GM12878 (cell line): ENCODE results near the gene LRRC8A. TPM values are rescaled to one million over a fixed set of nuclear protein-coding genes. Genes with fewer than 3 reads are reported as not detected.

Source experiments
- ATF3 ChIP-seq: IDR thresholded peaks from 2 replicates; pipeline ENCODE4 v1.6.1; 2011; ENCODE audit warnings: low read depth, mild to moderate bottlenecking, low read length, moderate library complexity, borderline replicate concordance; ENCODE audit errors: extremely low read depth
- CBFB ChIP-seq: IDR thresholded peaks from 2 replicates; pipeline ENCODE4 v1.6.1; 2016; ENCODE audit warnings: antibody characterized with exemption, low read depth
- CUX1 ChIP-seq: IDR thresholded peaks from 2 replicates; pipeline ENCODE4 v1.6.1; 2012; ENCODE audit warnings: improper control_type of control experiment, low read depth, low read length; ENCODE audit not compliant: insufficient replicate concordance
- DPF2 ChIP-seq: fragments of 450-650 bp; IDR thresholded peaks from 2 replicates; pipeline ENCODE4 v1.6.1; 2017; ENCODE audit warnings: mild to moderate bottlenecking
- IKZF2 ChIP-seq, 2 experiments: fragments of 450-650 bp; IDR thresholded peaks; 2 replicates each; pipeline ENCODE4 v1.6.1; 2017; ENCODE audit warnings: mild to moderate bottlenecking in 2 of 2, moderate library complexity in 2 of 2
- NR2F1 ChIP-seq: fragments of 450-650 bp; conservative IDR thresholded peaks from 2 replicates; pipeline ENCODE4 v1.6.1; 2017; ENCODE audit warnings: mild to moderate bottlenecking
- PAX5 ChIP-seq: IDR thresholded peaks from 2 replicates; pipeline ENCODE4 v1.6.1; 2011; ENCODE audit warnings: low read depth, low read length, borderline replicate concordance
- POU2F2 ChIP-seq: IDR thresholded peaks from 3 replicates; pipeline ENCODE4 v1.6.1; 2011; ENCODE audit warnings: low read depth, mild to moderate bottlenecking, low read length, borderline replicate concordance
- RB1 ChIP-seq: fragments of 450-650 bp; formaldehyde crosslinking; IDR thresholded peaks from 2 replicates; pipeline ENCODE4 v1.6.1; 2017; ENCODE audit warnings: mild to moderate bottlenecking, borderline replicate concordance
- RUNX3 ChIP-seq: IDR thresholded peaks from 2 replicates; pipeline ENCODE4 v1.6.1; 2012; ENCODE audit warnings: low read length, inconsistent platforms
- SIX5 ChIP-seq: IDR thresholded peaks from 2 replicates; pipeline ENCODE4 v1.6.1; 2011; ENCODE audit warnings: mild to moderate bottlenecking, low read depth, low read length, moderate library complexity; ENCODE audit not compliant: severe bottlenecking
- SMAD5 ChIP-seq: IDR thresholded peaks from 2 replicates; pipeline ENCODE4 v1.6.1; 2016; ENCODE audit warnings: antibody characterized with exemption, low read depth
- STAT3 ChIP-seq: IDR thresholded peaks from 2 replicates; pipeline ENCODE4 v1.6.1; 2011; ENCODE audit warnings: low read depth, low read length, improper control_type of control experiment
- YY1 ChIP-seq: IDR thresholded peaks from 2 replicates; pipeline ENCODE4 v1.6.1; 2011; ENCODE audit warnings: low read depth, mild to moderate bottlenecking, low read length
- ZBTB11 ChIP-seq: fragments of 450-650 bp; formaldehyde crosslinking; IDR thresholded peaks from 2 replicates; pipeline ENCODE4 v1.5.0; 2022; ENCODE audit warnings: mild to moderate bottlenecking, missing genetic modification characterization
- ZNF207 ChIP-seq: fragments of 450-650 bp; IDR thresholded peaks from 2 replicates; pipeline ENCODE4 v1.6.1; 2014; ENCODE audit warnings: antibody characterized with exemption, mild to moderate bottlenecking, borderline replicate concordance
- ZNF687 ChIP-seq: fragments of 450-650 bp; IDR thresholded peaks from 2 replicates; pipeline ENCODE4 v1.6.1; 2017; ENCODE audit warnings: mild to moderate bottlenecking, moderate library complexity
- polyA plus RNA-seq, 11 experiments: library from polyadenylated mRNA; depleted of rRNA in 4 of 11; unstranded in 6 of 11; stranded (reverse) in 5 of 11; fragments of >200 nt; fragmentation: Nextera tagmentation in 4 of 11; fragmentation: Illumina TruSeq in 1 of 11; extraction: Ambion mirVana in 4 of 11; extraction: Trizol in 1 of 11; gene quantifications; 1 replicate in 1 of 11; 2 replicates in 10 of 11; pipeline versions ENCODE4 v1.2.1 to v1.2.3, GENCODE V29; 2011 to 2016; ENCODE audit warnings: inconsistent platforms in 2 of 11, missing spikeins in 2 of 11, low read depth in 1 of 11
- total RNA-seq, 4 experiments: library from RNA; depleted of rRNA in 3 of 4; stranded (reverse); fragments of >200 nt in 3 of 4; fragmentation: Illumina TruSeq in 1 of 4; extraction: Trizol in 1 of 4; gene quantifications; 2 replicates each; pipeline versions ENCODE4 v1.2.1 to v1.2.3, GENCODE V29; 2013 to 2021

The LRRC8A gene
- total and polyA plus RNA-seq, 10 of the 15 experiments (the other 5 are each of a cell fraction or from before 2014, with no cell fraction given): 1.6 to 15.9 (median 9.7) TPM

GRCh38 chr9:128947527-128948301 is 65.8 kb downstream of the LRRC8A start, which contains the start of the genes DOLK and NUP188 (continued):
- TF ChIP-seq SIX5: no peak
- TF ChIP-seq POU2F2: peak; percentile 80
- TF ChIP-seq CBFB: peak; percentile 60
- TF ChIP-seq RB1: peak; percentile 92; the same call in 1 of the 2 replicates
- TF ChIP-seq NR2F1: no peak
- peak; percentile 66; the same call in 1 of the 2 replicates for TF ChIP-seq ZNF207
- TF ChIP-seq PAX5: peak; percentile 65
- no peak; the same call in 1 of the 2 replicates for TF ChIP-seq ZNF687
- peak; percentile 91; the same call in 1 of the 2 replicates for TF ChIP-seq SMAD5
- TF ChIP-seq DPF2: peak; percentile 76
- peak; percentile 57 to 62; a peak in 3 of 4 replicates for TF ChIP-seq IKZF2 (IDR thresholded peaks at IDR 0.05)
- peak; percentile 97 for TF ChIP-seq ATF3
- peak; percentile 88 for TF ChIP-seq RUNX3
- TF ChIP-seq ZBTB11 (CRISPR knock-in tag): peak; percentile 71
- peak; percentile 99 for TF ChIP-seq YY1
- no peak for TF ChIP-seq CUX1
- no peak for TF ChIP-seq STAT3
